Activated CD8-positive, alpha-beta memory T cell treated with anti-CD3 and anti-CD28 coated beads for 24 hours (primary cell): ENCODE results near the gene PDGFA.

Experiments
- DNase-seq: peaks from one replicate; pipeline ENCODE4 v3.0.0-alpha.2; 2020

The PDGFA gene

GRCh38 chr7:471191-471865 is 48.3 kb downstream of the PDGFA start:
- no peak for DNase-seq

- no peak for DNase-seq
Observed at GRCh38 chr7:469563-469961, 50.1 kb downstream of the PDGFA start.

GRCh38 chr7:468681-469562 is 50.7 kb downstream of the PDGFA start:
- no peak for DNase-seq

- DNase-seq: no peak
Observed at GRCh38 chr7:467856-468545, 51.6 kb downstream of the PDGFA start.

DNA sequence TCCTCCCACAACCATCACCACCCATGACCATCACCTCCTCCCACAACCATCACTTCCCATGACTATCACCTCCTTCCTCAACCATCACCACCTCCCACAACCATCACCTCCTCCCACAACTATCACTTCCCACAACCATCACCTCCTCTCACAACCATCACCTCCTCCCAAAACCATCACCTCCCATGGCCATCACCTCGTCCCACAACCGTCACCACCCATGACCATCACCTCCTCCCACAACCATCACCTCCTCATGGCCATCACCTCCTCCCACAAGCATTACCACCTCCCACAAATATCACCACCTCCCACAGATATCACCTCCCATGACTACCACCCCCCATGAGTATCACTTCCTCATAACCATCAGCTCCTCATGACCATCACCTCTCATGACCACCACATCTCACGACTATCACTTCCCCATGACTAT is 52.2 kb downstream of the PDGFA start:
- no peak for DNase-seq

GRCh38 chr7:466465-467191 is 53.0 kb downstream of the PDGFA start:
- no peak for DNase-seq

DNA sequence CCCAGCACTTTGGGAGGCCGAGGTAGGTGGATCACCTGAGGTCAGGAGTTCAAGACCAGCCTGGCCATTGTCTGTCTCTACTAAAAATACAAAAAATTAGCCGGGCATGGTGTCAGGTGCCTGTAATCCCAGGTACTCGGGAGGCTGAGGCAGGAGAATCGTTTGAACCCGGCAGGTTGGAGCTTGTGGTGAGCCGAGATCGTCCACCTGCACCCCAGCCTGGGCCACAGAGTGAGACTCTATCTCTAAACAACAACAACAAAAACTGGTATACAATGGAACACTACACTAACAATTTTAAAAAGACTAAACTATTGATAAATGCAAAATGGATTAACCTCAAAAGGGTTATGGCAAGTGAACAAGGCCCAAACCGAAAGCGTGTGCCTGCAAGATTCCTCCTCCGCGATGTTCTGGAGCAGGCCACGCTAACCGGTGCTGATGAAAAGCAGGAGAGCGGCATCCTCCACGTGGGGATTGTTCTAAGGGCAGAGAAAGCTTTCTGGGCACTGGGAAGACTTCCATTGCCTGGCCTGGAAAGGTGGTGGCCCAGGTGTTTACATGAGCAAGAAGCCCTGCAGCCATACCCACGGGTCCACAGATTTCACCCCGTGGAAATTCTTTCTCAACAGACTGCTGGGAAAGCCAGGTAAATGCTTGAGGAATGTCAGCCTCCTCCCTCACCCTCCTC is 53.8 kb downstream of the PDGFA start:
- DNase-seq: no peak

DNA sequence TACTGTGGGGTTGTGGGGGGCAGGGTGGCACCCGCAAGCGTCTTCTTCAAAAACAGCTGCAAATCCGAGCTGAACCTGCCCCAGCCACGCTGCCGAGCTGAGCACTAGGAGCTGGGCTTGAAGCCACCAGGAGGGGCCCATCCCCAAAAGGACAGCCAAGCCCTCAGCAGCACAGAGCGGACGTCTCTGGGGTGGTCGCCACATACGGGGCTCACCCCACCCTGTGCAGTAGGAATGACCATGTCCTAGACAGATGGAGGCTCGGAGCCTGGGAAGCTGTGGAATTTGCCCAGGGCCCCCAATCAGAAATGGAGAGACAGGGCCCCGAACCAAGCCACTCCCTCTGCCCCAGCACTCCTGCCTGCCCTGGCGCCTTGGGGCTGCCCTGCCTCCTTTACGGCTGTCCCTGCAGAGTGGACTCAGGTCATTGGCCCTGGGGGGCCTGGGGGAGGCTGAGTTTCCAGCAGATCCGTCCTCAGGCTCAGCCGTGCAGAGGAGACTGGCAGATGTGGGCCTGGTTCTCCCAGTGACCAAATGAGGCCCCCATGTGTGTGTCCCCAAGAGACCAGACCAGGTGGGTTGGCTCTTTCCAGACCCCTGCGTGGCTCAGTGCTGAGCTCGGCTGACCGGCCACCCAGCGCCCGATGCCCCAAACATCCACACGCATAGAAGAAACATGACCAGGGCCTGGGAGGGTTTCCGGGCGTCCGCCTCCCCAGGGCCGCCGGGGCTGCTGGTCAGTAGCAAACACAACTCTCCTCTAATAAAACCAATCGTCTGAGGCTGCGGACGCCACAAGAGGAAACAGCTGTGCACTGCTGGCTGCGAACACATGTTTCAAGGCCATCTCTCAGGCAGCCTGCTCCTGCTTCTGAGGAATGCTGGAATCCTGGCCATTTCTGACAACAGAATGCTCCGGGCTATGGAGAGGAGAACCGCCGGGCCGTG is 54.9 kb downstream of the PDGFA start:
- no peak for DNase-seq

DNA sequence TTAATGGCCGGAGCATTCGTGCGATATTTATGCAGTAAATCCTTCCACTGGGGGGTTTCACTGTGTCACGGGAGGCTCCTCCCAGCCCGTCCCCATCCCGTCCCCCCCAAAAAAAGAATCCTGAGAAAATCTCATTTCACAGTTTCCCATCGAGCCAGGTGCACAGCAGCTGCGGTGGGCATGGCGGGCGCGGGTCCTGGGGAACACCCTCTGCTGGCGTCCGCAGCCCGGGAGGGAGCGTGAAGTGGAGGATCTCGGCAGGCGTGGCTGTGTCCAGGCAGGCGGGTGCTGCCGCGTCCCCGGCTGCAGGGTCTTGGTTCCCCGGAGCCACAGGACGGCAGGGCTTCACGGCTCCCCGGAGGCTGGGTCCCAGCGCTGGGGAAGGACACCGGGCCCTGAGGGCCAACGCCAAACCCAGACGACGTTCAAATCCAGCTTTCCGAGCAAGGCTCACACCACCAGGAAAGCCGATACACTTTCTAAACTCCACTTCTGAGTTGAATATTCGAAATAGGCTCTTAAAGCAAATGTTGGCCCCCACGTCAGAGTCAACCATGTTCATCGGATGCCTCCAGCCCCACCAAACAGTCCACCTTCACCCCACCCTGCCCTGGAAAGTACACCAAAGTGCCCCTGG is 55.7 kb downstream of the PDGFA start:
- no peak for DNase-seq

DNA sequence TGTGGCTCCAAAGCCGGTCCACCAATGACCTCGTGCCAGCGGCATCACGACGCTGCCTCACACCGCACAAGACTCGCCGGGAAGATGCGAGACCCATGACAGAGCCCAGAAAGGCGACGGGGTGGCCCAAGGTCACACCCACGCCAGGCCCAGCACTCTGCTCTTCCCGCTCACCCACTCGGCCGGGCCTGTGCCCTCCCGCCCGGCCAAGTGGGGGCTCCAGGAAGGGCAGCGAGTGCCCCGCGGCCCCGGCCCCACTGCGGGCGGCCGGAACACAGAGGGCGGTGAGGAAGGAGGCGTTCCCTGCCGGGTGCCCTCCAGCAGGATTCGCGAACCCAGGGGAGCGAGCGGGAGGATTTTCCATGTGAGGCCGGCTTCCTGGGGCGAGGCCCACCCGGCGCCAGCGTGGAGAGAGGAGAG is 56.3 kb downstream of the PDGFA start:
- DNase-seq: no peak

DNA sequence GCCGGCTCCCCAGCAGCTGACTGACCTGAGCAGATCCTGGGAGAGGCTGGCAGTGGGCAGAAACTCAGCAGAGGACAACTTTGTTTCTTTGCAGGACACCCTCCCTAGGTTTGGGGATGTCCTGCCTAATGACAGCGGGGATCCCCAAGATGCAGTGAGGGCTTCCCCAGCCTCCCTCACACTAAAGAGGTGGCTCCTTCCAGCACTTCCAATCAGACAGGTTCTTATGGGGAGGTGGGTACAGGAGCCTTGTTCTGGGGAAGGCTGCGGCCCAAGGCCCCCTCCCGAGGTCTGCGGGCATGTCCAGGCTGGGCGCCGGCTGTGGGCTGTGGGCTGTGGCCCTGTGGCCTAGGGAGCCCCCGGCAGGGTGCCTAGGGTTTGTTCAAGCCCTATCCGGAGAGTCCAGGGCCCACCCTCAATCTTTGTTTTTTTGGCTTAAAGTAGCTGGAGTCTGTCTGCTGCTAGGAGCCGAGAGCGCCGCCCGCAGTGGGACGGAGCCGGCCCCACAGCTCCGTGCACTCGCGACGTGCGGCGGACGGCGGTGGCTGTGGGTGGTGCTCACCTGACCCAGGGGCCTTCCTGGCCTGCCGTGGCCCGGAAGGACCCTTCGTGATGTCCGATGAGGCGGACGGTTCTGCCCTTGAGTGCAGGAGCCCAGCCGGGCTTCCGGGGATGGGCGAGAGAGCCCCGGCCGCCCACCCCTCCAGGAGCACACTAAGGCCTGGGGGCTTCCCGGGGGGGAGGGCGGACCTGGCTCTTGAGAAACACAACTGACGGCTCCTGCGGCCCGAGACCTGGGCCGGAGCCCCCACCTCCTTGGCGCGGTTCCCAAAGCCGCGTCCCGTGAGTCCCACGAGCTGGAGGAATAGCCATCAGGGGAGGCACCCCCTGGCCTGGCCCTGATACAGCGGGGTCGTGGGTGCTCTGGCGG is 57.2 kb downstream of the PDGFA start:
- DNase-seq: no peak

DNA sequence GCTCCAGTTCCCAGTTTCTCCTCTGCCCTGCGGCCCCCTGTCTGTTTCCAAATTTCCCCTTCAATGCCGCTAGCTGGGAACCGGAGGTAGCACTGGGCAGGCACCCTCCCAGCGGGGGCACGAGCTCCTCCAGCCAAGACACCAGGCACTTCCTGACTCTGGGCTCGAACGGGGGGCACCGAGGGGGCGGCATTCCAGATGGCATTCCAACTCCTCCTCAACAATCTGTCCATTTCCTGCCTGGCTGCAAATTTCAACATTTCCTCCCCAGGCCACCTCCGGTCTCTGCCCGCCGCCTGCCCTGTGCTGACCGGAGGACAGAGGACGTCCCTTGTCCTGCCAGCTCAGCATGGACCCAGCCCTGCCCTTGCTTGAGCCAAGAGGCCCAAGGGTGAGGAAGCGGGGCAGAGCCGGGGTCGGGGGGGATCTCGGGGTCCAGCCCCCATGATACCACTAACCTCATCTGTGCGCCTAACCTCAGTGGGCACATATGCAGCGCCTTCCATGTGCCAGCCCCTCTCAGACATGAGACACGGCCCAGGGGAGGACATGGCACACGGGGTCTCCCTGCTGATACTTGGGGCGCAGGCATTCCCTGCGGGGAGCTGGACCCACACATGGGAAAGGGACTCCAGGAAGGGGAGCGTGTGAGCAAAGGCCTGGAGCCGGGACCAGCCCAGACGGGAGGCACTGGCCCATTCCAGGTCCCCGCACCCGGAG is 58.0 kb downstream of the PDGFA start:
- no peak for DNase-seq

DNA sequence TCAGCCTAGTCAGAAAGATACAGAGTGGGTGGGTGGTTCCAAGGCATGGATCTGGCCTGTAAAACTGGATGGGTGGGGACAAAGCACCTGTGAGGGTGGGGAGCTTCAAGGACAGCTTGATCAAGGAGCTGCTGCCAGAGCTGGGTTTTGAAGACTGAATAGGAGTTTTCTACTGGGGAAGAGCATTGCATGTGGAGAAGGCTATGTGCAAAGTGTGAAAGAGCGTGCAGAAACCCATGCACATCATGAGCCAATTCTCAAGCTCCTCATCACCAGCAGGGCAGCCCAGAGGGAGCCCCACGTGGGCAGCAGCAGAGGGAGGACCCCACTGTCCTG is 58.6 kb downstream of the PDGFA start:
- no peak for DNase-seq

DNA sequence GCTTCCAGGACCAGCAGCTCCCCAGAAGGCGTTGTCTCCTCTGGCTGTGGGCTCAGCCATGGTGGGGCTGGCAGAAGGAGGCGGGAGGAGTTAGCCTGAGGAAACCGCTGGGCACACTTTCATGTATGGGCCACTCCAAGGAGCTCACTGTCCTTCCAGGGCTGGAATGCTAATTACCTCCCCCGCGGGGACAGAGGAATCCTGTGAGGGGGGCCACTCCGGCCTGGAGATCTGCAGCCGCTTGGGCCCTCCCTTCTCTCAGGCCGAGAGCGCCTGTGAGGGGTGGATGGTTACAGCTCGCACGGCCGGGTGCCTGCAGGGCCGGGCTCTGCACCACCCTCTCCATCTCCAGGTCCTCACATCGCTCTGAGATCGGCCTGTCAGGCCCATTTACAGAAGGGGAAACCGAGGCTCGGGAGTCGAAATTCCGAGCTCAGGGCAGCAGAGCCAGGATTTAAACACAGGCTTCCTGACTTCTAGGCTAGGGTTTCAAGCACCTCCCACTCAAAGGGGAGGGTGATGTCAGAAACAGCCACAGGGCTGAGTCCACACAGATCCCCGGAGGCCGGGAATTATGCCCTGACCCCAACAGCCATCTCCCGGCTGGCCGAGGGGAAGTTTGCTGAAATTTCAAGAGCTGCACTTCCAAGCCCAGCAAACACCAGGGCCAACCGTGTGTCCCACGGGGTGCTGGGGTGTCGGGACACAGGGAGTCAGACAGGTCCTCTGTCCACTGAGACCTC is 59.1 kb downstream of the PDGFA start:
- DNase-seq: no peak

DNA sequence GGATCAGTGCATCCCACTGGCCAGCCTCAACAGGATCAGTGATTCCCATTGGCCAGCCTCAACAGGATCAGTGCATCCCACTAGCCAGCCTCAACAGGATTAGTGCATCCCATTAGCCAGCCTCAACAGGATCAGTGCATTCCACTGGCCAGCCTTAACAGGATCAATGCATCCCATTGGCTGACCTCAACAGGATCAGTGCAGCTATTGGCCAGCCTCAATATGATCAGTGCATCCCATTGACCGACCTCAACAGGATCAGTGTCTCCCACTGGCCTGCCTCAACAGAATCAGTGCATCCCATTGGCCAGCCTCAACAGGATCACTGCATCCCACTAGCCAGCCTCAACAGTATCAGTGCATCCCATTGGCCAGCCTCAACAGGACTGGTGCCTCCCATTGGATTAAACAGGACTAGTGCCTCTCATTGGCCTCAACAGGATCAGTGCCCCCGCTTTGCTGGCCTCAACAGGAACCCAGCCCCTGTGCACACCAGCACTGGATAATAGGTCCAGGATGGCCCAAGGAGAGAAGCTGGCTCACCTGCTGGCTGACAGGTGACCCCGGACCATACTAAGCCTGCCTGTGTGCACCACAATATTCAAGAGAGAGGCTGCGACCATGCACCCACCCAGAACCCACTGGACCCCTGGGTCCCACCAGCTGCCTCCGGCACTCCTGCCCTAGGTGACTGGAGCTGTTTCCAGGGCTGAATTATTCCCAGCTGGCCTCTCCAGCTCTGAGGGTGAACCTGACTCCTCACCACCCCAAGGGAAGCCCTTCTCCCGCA is 59.9 kb downstream of the PDGFA start:
- no peak for DNase-seq

- no peak for DNase-seq
Observed at GRCh38 chr7:458511-459245, 61.0 kb downstream of the PDGFA start.
